HG03565 (cell line): Measurements from ENCODE around the gene PRKAG2.
"Not testable (repeated sequence)": the region's sequence is repeated elsewhere in the genome, so short reads cannot be mapped to it uniquely, and the experiment has no call there.

Source experiments
- ATAC-seq: cut with Tn5 transposase; IDR thresholded peaks from one replicate; pipeline ENCODE4 v1.9.1; 2021; ENCODE audit warnings: mild to moderate bottlenecking, moderate library complexity; ENCODE audit not compliant: unreplicated experiment

The PRKAG2 gene

GRCh38 chr7:151755131-151755801, 121.6 kb downstream of the PRKAG2 start:
- ATAC-seq = no peak

GRCh38 chr7:151754688-151755130, 122.2 kb downstream of the PRKAG2 start:
- no peak for ATAC-seq

- no peak for ATAC-seq
Observed at GRCh38 chr7:151754142-151754590, 122.7 kb downstream of the PRKAG2 start.

- ATAC-seq = no peak
Observed at GRCh38 chr7:151752816-151753595, 123.9 kb downstream of the PRKAG2 start.

GRCh38 chr7:151752037-151752436, 124.9 kb downstream of the PRKAG2 start:
- ATAC-seq = no peak

- ATAC-seq = no peak
Observed at GRCh38 chr7:151748733-151749132, 128.2 kb downstream of the PRKAG2 start.

GRCh38 chr7:151748021-151748420, 128.9 kb downstream of the PRKAG2 start:
- not testable (repeated sequence) for ATAC-seq

GRCh38 chr7:151745706-151746105, 131.2 kb downstream of the PRKAG2 start:
- no peak for ATAC-seq

GRCh38 chr7:151744656-151745638, 132.0 kb downstream of the PRKAG2 start:
- no peak for ATAC-seq

GRCh38 chr7:151744051-151744580, 132.8 kb downstream of the PRKAG2 start:
- no peak for ATAC-seq

GRCh38 chr7:151743481-151743983, 133.4 kb downstream of the PRKAG2 start:
- no peak for ATAC-seq

GRCh38 chr7:151742713-151743480, 134.0 kb downstream of the PRKAG2 start:
- ATAC-seq = no peak

- no peak for ATAC-seq
Observed at GRCh38 chr7:151741585-151741984, 135.3 kb downstream of the PRKAG2 start.

GRCh38 chr7:151740081-151740851, 136.6 kb downstream of the PRKAG2 start:
- ATAC-seq = no peak

GRCh38 chr7:151738925-151739324, 138.0 kb downstream of the PRKAG2 start:
- ATAC-seq = no peak

- no peak for ATAC-seq
Observed at GRCh38 chr7:151736403-151736909, 140.5 kb downstream of the PRKAG2 start.

GRCh38 chr7:151735851-151736402, 141.0 kb downstream of the PRKAG2 start:
- no peak for ATAC-seq

GRCh38 chr7:151735186-151735850, 141.6 kb downstream of the PRKAG2 start:
- ATAC-seq = no peak
